ENCODE measurements around the gene U2AF2.

DNA sequence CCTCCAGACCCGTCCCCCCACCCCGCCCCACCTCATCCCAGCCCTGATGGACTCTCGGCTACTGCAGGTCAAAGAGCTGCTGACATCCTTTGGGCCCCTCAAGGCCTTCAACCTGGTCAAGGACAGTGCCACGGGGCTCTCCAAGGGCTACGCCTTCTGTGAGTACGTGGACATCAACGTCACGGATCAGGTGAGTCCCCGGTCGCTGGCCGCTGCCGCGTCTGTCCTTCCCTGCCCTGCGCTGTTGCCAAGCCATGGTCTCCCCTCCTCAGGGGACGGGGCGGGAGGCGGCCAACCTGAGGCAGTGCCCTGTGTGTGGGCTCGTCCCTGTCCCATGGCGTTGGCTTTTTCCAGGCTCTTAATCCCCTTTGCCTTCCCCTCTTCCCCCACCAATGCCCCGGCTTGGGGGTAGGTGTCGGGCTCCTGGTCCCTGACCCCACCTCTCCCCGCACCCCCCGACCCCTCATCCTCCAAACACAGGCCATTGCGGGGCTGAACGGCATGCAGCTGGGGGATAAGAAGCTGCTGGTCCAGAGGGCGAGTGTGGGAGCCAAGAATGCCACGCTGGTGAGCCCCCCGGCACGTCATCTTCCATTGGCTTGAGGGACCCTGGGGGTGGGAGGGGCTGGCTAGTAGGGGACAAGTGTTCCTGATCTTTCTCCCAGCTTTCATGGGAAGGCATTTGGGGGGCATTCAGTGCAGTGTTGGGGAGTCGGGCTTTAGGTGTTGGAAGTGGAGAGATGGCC lies 13.9 kb downstream of the U2AF2 start:
- TF ChIP-seq CTCF (conservative IDR thresholded peaks at IDR 0.05; ENCODE audit: low read depth, low read length) (no peak), MAFK (IDR thresholded peaks at IDR 0.05; ENCODE audit: low read depth, low read length) (no peak), POLR2A (IDR thresholded peaks at IDR 0.05; ENCODE audit: low read depth, low read length) (no peak), FOS (IDR thresholded peaks at IDR 0.05; ENCODE audit: low read depth, low read length) (no peak), RFX5 (IDR thresholded peaks at IDR 0.05; ENCODE audit: low read depth, low read length) (no peak), RAD21 (IDR thresholded peaks at IDR 0.05; ENCODE audit: low read length) (no peak)
